Astrocyte of the spinal cord (primary cell): ENCODE results near the gene WWOX.

Experiments used
- DNase-seq: peaks from one replicate; pipeline ENCODE4 v3.0.0; 2011; ENCODE audit warnings: low read depth, low spot score
- H3K4me3 ChIP-seq: 2 replicates; pipeline ENCODE4 v1.5.1; 2011; ENCODE audit warnings: low read depth, mild to moderate bottlenecking, low read length, moderate library complexity
- CTCF ChIP-seq: IDR thresholded peaks from 2 replicates; pipeline ENCODE4 v1.5.1; 2012; ENCODE audit warnings: low read depth, mild to moderate bottlenecking, low read length, inconsistent platforms
- in situ Hi-C: cut with HindIII; loops from 2 replicates; pipeline ENCODE4 v1.10.0; 2017; ENCODE audit warnings: low sequenced_read_pairs

WWOX gene

GRCh38 chr16:78254841-78255240, 155.4 kb downstream of the WWOX start:
- no peak overlapping the region for H3K4me3 ChIP-seq
- in situ Hi-C loops = no loop called here
- TF ChIP-seq CTCF = no peak
- no peak for DNase-seq

DNA sequence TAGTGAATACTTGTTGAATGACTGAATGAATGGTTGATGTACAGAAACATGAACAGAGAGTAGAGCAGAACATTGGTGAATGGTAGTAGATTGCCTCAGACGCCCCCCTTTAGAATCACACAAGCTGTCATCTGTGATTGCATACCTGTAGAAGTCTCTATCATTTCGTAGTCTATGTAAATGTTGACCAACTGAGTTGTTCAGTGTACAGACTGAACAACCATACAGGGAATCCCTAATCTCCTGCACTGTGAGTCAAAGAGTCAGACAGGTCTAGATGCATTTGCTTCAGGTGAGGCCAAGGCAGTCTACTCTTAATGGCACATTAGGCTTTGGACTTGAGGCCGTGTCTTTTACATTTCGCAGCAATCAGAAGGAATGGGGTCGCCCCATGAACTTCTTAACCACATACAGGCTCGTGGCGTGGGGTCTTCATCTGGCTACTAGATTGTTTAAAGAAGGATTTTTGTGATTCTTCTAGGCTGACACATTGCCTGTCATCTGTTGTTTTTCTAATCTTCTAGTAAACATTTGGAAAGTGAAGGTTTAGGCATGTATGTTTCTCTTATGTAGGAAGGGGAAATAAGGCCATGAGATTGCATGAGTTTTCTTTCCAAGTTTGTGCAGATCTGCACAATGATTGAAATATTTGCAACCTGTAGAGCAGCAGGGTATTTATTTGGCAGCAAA, 157.4 kb downstream of the WWOX start:
- in situ Hi-C loops = no loop called here
- no peak for DNase-seq
- no peak for TF ChIP-seq CTCF
- H3K4me3 ChIP-seq = no peak overlapping the region

- TF ChIP-seq CTCF = no peak
- DNase-seq = peak; percentile 7
- in situ Hi-C loops = no loop called here
- H3K4me3 ChIP-seq = no peak overlapping the region
Measured at GRCh38 chr16:78257376-78257728, 157.9 kb downstream of the WWOX start.

DNA sequence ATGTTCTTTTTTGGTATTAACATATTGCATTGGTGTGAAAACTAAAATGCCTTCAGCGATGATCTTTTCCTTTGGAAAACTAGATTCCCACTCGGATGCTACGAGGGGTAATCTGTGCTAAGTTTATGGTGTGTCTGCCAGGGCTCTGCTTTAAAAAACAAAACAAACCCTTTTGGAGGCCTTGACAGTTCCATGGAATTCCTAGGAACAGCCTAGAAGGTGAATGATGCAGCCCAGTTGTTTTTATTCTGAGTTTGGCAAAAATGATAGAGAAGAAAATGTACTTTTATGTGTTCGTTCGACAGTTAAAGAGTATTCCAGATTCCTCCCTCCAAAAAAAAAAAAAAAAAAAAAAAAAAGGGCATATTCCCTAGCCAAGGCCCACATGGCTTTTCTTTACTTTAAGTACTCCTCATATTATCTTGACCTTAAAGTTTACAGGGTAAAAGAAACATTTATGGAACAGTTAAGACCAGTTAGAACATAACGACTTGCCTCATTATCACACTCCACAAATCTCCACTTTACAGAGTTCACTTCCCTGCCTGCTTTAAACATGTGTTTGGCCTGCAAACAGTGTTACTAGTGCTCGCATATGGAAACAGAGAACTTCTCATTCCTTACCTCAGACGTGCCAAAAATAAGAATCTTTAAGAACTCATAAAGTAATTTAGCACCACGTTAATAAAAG, 159.1 kb downstream of the WWOX start:
- in situ Hi-C loops = no loop called here
- no peak for DNase-seq
- no peak overlapping the region for H3K4me3 ChIP-seq
- TF ChIP-seq CTCF = no peak

GRCh38 chr16:78259873-78260272, 160.4 kb downstream of the WWOX start:
- H3K4me3 ChIP-seq = no peak overlapping the region
- in situ Hi-C loops = no loop called here
- no peak for DNase-seq
- no peak for TF ChIP-seq CTCF

GRCh38 chr16:78264642-78265041, 165.2 kb downstream of the WWOX start:
- H3K4me3 ChIP-seq = no peak overlapping the region
- TF ChIP-seq CTCF = no peak
- no peak for DNase-seq
- in situ Hi-C loops = no loop called here
